Caki2 (cell line): ENCODE data around the gene HMCN2. TPM values are rescaled to one million over a fixed set of nuclear protein-coding genes. Genes with fewer than 3 reads are reported as not detected.
A peak's percentile ranks its signal among the peaks of the same experiment; 100 is the strongest.
"Not testable (repeated sequence)": the region's sequence is repeated elsewhere in the genome, so short reads cannot be mapped to it uniquely, and the experiment has no call there.

Experiments
- DNase-seq: peaks from one replicate; pipeline ENCODE4 v3.0.0-alpha.2; 2015; ENCODE audit warnings: low read depth
- in situ Hi-C: cut with HindIII; loops from 2 replicates; pipeline ENCODE4 v1.10.0; 2016; ENCODE audit warnings: low sequenced_read_pairs, low pct_unique_long_range_greater_than_20kb, mixed read lengths
- total RNA-seq: library from RNA; depleted of rRNA; stranded (reverse); fragments of >200 nt; shearing (Covaris generic); gene quantifications from 2 replicates; pipeline ENCODE4 v1.2.3, GENCODE V29; 2014; ENCODE audit warnings: low replicate concordance

Gene HMCN2
- total RNA-seq, 1 experiment from 2014 or later: not detected

GRCh38 chr9:130237763-130238524 lies 27.6 kb upstream of the HMCN2 start:
- in situ Hi-C loops: no loop called here
- peak; percentile 40 for DNase-seq

GRCh38 chr9:130239363-130239695 lies 26.2 kb upstream of the HMCN2 start:
- in situ Hi-C loops: no loop called here
- DNase-seq: no peak

GRCh38 chr9:130239741-130240241 lies 25.8 kb upstream of the HMCN2 start:
- in situ Hi-C loops: no loop called here

GRCh38 chr9:130240410-130241197 lies 25.0 kb upstream of the HMCN2 start:
- in situ Hi-C loops: no loop called here
- peak; percentile 79 for DNase-seq

More at GRCh38 chr9:130239741-130240241, 25.8 kb upstream of the HMCN2 start:
- peak; percentile 77 for DNase-seq

- in situ Hi-C loops: no loop called here
- DNase-seq: no peak
Observed at GRCh38 chr9:130241198-130241535, 24.4 kb upstream of the HMCN2 start.

GRCh38 chr9:130242270-130243014 lies 23.1 kb upstream of the HMCN2 start:
- no peak for DNase-seq
- in situ Hi-C loops: no loop called here

- peak; percentile 60 for DNase-seq
- in situ Hi-C loops: no loop called here
Observed at GRCh38 chr9:130243015-130243881, 22.3 kb upstream of the HMCN2 start.

GRCh38 chr9:130243882-130244170 lies 21.7 kb upstream of the HMCN2 start:
- no peak for DNase-seq
- in situ Hi-C loops: no loop called here

- in situ Hi-C loops: no loop called here
- DNase-seq: no peak
Observed at GRCh38 chr9:130244548-130245165, 20.9 kb upstream of the HMCN2 start.

- in situ Hi-C loops: no loop called here
Observed at GRCh38 chr9:130245474-130245873, 20.1 kb upstream of the HMCN2 start.

GRCh38 chr9:130246126-130246525 lies 19.4 kb upstream of the HMCN2 start:
- no peak for DNase-seq
- in situ Hi-C loops: no loop called here

More at GRCh38 chr9:130245474-130245873, 20.1 kb upstream of the HMCN2 start:
- no peak for DNase-seq

GRCh38 chr9:130254747-130255630 lies 10.6 kb upstream of the HMCN2 start:
- in situ Hi-C loops: loop anchor here (25.0 kb wide), 1 partner anchor 557 kb away; no protein-coding TSS in a partner anchor

GRCh38 chr9:130255631-130256134 lies 9.9 kb upstream of the HMCN2 start:
- in situ Hi-C loops: loop anchor here (25.0 kb wide), 1 partner anchor 557 kb away; no protein-coding TSS in a partner anchor
- no peak for DNase-seq

More at GRCh38 chr9:130254747-130255630, 10.6 kb upstream of the HMCN2 start:
- no peak for DNase-seq

- in situ Hi-C loops: loop anchor here (25.0 kb wide), 1 partner anchor 556 kb away; no protein-coding TSS in a partner anchor
- DNase-seq: no peak
Observed at GRCh38 chr9:130256644-130257043, 8.9 kb upstream of the HMCN2 start.

- DNase-seq: not testable (repeated sequence)
- in situ Hi-C loops: loop anchor here (25.0 kb wide), 1 partner anchor 554 kb away; no protein-coding TSS in a partner anchor
Observed at GRCh38 chr9:130258137-130258536, 7.4 kb upstream of the HMCN2 start.

GRCh38 chr9:130259044-130259443 lies 6.5 kb upstream of the HMCN2 start:
- no peak for DNase-seq
- in situ Hi-C loops: loop anchor here (25.0 kb wide), 1 partner anchor 553 kb away; no protein-coding TSS in a partner anchor
